Measurements from ENCODE around the gene PRPSAP1.
"Not testable (repeated sequence)": the region's sequence is repeated elsewhere in the genome, so short reads cannot be mapped to it uniquely, and the experiment has no call there.

PRPSAP1 gene

DNA sequence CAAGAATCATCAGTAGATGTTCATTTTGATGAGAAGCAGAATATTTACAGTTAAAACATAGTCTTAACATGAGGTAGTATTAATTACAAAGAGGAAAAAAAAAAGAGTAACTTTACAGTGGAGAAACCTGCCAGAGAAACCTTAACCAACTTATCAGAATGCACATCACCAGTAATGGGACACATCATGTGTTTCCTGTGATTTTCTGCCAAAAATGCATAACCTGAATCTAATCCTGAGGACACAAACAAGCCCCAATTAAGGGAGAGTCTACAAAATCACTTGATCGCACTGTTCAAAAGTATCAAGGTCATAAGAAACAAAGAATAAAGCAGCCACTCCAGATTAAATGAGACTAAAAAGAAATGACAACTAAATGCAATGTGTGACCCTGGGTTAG is 27.4 kb downstream of the PRPSAP1 start:
- DNase-seq (ENCODE audit: low read depth, low spot score) = no peak

DNA sequence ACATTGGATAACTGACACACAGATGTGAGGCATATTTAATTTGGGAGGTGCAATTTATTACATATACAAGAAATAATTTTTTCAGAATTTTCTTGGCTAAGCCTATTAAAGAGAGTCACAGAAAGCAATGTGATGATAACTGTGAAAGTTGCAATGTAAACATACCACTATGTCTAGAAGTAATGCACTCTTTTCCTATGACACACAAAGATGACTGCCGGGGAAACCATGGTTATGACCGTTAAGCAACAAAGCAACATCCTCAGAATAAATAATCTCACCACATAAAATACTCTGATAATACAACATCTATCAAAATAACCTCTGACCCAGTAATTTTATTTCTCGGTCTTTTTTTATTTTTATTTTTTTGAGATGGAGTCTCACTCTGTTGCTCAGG is 35.1 kb downstream of the PRPSAP1 start:
- no peak for DNase-seq (ENCODE audit: low read depth, low spot score)

- no peak for DNase-seq (ENCODE audit: low read depth, low spot score)
These were observed 36.2 kb downstream of the PRPSAP1 start for GRCh38 chr17:76317535-76317934.

- no peak for DNase-seq (ENCODE audit: low read depth, low spot score)
These were observed 39.1 kb downstream of the PRPSAP1 start for GRCh38 chr17:76314392-76315227.

DNA sequence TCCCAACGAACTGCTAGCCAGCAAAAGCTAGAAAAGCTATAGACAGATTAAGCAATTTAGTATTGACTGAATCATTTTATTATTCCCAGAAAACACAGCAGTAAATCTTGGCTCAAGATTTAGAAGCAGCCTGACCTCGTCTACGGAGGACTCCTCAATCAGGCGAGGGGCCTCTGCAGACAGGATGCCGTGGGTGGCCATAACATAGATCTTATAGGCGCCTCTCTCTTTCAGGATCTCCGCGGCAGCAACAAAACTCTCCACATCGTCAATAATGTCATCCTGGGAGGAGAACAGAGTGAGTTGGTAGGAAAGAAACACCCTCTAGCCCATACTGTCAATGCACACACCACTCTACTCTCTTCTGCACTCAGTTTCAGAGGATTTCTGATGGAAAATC is 41.0 kb downstream of the PRPSAP1 start:
- DNase-seq (ENCODE audit: low read depth, low spot score) = no peak

- no peak for DNase-seq (ENCODE audit: low read depth, low spot score)
These were observed 44.3 kb downstream of the PRPSAP1 start for GRCh38 chr17:76309461-76309860.

DNA sequence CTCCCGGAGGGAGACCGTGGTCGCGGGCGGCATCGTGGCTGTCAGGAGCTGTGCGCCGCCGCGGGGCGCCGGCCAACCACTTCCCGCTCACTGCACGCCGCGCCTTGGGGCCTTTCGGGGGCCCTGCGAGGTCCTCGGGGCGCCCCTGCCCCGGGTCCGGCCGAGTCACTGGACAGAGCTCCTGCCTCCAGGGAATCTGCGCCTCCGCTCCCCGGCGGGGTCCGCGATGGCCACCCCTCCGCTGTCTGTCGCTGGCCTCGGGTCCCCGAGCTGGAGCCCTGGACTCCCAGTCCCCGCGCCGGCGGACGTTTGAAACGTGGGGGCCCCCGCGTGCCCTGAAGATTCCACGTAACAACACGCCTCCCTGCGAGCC is 45.8 kb downstream of the PRPSAP1 start, which contains the start of gene QRICH2:
Gene QRICH2 (minus strand): TSS at position 311 of the 373 bp plus-strand sequence. CDS start 278 bp downstream, at position 33.
- no peak for DNase-seq (ENCODE audit: low read depth, low spot score)

- no peak for DNase-seq (ENCODE audit: low read depth, low spot score)
These were observed 46.3 kb downstream of the PRPSAP1 start for GRCh38 chr17:76307299-76307965.

- DNase-seq (ENCODE audit: low read depth, low spot score) = not testable (repeated sequence)
These were observed 48.6 kb downstream of the PRPSAP1 start for GRCh38 chr17:76305135-76305454.

DNA sequence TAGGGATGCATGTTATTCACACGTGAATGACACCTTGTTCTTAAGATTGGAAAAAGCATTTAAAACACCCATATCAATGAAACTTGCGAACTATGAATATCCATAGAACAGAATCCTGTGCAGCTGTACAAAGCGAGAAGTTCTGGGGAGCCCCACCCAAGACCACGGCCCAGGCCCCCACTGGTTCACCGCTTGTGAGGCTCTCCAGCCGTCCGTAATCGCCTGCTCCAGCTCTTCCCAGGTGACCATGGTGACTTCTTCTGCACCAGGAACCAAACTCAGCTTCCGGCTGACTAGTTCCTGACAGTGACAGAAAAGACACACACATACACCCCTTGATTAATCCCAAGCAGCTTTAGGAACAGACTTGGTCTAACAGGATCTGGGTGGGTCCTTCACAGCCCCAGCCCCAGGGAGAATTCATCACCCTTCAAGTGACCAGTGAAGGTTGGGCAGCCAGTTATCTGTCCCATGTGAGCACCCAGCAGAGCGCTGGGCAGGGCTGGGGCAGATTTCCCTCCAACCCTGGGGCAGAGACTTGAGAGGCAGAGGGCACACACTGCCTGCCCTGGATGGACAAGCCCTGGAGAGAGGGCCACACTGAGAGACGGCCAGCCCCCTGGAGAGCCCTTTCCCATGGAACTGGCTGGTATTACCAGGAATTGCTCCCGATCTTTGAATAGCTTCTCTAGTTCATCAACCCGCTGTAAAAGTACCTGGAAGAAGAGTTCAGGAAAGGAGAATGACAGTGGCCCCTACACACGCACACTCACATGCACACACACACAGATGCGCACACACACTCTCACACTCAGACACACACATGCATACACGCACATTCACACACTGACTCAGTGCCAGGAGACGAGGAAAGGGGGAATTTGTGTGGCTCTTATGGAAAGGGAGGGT is 49.2 kb downstream of the PRPSAP1 start:
- no peak for DNase-seq (ENCODE audit: low read depth, low spot score)

GRCh38 chr17:76297436-76297835 is 56.3 kb downstream of the PRPSAP1 start:
- DNase-seq (ENCODE audit: low read depth, low spot score) = no peak

DNA sequence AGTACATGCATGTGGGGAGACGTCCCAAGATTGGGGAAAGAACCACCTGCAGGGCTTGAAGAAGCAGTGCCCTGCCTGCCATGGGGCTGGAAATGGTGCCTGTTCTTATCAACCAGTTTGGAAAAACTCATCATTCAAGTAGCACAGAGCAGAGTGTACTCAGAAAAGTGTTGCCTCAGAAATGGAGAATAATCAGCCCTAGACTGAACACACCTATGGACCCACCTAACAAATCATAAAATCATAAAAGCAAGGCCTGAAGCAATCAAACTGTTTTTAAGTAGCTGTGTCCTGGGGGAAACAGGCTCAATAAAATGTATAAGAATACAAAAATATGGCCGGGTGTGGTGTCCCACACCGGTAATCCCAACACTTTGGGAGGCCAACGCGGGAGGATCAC is 56.8 kb downstream of the PRPSAP1 start:
- DNase-seq (ENCODE audit: low read depth, low spot score) = no peak

DNA sequence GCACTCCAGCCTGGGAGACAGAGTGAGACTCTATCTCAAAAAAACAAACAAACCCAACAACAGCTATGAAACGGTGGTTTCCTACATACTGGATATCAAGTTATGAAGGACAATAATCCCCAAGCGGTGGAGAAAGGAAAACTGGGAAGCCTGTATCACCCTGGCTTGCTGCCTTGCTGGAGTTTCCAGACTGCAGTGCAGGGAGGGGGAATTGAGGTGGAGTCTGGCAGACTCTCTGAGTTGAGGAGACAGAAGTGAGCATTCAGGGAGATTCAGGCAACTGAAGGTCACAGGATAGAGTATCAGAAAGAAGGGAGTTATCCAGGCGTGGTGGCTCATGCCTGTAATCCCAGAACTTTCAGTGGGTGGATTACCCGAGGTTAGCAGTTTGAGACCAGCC is 57.5 kb downstream of the PRPSAP1 start:
- no peak for DNase-seq (ENCODE audit: low read depth, low spot score)

DNA sequence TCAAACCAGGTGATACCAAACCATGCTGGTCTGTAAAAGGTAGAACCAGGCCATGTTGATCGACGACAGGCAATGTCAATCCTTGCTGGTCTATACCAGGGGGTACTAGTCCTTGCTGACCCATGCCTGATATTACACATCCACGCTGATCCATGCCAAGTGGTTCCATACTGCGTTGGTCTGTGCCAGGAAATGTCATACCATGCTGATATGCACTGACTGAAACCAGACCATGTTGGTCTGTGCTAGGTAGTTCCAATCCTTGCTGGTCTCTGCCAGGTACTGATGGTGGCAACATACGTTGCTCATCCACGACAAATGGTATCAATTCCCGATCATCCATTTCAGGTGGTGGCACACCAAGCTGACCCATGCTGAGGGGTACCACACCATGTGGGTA is 60.6 kb downstream of the PRPSAP1 start:
- DNase-seq (ENCODE audit: low read depth, low spot score) = no peak

DNA sequence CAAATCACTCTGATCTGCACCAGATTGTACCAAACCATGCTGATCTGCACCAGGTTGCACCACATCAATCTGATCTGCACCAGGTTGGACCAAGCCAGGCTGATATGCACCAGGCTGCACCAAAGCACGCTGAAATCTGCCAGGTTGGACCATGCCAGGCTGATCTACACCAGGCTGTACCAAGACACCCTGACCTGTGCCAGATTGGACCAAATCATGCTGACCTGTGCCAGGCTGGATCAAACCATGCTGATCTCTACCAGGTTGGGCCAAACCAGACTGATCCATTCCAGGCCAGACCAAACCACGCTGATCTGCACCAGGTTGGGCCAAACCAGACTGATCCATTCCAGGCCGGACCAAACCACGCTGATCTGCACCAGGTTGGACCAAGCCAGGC is 61.1 kb downstream of the PRPSAP1 start:
- DNase-seq (ENCODE audit: low read depth, low spot score) = no peak

- DNase-seq (ENCODE audit: low read depth, low spot score) = no peak
These were observed 71.9 kb downstream of the PRPSAP1 start for GRCh38 chr17:76281573-76282371.

GRCh38 chr17:76280650-76281049 is 73.1 kb downstream of the PRPSAP1 start:
- no peak for DNase-seq (ENCODE audit: low read depth, low spot score)

- no peak for DNase-seq (ENCODE audit: low read depth, low spot score)
These were observed 73.9 kb downstream of the PRPSAP1 start for GRCh38 chr17:76279742-76280287.

DNA sequence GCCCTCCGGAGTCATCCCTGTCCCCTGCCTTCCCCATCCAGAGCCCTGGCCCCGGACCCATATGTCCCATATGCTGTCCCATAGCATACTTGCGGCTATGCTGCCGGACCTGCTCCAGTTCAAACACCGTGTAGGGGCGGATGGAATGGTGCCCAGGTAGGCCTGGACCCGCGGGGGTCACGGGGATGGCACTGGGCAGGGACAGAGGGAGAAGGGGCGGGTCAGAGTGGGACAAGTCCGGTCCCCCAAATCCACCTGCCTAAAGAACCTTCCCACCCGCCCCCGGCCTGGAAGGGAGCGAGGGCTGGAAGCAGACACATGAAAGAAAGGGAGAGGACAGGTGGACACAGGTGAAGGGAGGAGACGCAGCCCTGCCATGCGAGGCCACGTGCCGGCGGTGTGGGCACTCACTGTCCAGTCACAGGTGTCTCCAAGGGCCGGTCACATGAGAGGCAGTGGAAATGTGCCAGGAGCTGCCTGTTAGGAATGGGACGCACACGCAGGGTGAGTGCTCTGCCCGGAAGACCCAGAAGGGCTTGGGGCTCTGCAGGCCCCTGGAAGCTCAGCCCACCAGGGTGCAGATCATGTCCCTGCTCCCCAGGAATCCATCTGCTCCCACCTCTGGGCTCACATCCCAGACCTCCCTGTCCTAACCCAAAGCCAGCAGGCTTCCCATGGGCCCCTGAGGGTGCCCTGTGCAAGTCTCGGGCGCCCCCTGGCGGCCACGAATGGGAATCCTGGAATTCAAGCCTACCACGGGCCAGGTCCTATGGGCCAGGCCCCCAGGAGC is 74.6 kb downstream of the PRPSAP1 start:
- peak; percentile 92 for DNase-seq (ENCODE audit: low read depth, low spot score)

DNA sequence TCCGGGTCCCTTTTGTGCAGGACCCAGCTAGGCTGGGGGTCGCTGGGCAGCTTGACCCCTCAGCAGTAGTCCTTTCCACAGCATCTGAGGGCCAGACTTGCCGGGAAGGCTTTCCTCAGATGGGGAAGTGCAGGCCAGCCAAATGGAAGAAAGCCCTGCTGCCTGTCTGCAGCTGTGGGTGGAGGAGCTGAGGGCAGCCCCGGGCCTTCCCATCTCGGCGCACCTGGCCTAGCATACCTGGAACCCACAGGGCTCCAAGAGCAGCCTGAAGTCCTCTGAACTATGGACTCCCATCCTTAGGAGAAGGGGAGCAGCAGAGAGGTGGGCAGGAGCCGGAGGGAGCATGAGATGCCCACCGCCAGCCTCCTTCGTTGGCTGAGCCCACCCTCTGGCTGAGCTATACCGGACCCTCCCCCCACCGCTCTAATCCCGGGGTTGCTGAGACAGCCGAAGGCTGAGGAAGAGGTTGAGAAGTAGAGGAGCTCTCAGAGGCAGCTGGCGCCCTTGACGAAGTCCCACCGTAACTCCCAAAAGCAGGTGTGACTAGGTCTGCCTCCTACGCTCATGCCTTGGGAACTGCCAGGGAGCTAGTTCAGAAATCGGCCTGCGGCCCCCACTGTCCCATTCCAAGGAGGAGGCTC is 75.3 kb downstream of the PRPSAP1 start:
- DNase-seq (ENCODE audit: low read depth, low spot score) = no peak
